IPS-NIHi7 (cell line): ENCODE results near the gene TMPRSS3.
A peak's percentile ranks its signal among the peaks of the same experiment; 100 is the strongest.

Experiments
- DNase-seq: peaks from one replicate; pipeline ENCODE4 v3.0.0; 2012; ENCODE audit warnings: mixed read lengths; ENCODE audit errors: extremely low spot score

TMPRSS3 gene

DNA sequence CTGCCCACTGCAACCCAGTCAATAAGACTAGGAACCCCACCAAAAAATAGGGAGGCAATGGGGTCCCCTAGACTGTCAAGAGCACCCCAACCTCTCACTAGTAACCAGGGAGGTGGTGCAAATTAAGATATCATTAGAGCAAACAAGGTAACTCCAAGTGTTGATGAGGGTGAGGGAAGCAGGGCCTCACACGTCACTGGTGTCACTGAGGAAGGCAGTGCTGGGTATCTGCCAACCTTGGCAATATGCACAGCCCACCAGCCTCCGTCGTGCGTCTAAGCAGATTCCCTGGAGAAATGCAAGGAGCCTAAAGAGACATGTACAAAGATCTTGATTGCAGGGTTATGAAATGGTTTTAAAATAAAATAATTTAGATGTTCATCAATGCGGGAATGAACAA is 11.6 kb upstream of the TMPRSS3 start:
- DNase-seq = no peak

DNA sequence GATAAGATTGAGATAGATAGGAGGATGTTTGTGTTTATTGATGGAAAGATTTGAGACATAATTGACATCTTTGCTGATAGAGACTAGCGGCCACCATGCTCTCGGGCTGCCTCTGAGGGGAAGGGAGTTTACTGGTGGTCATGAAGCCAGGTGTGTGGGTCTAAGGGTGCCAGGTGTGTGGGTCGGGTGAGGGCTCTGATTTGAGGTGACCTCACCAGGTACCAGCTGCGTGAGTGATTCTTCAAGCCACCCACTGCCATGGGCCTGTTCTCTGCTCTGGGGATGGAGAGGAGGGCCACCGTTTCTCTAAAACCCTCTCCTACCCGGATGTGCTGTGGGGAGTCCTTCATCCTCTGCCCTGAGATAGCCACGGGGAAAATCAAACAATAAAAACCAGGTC is 11.0 kb upstream of the TMPRSS3 start:
- DNase-seq = no peak

DNA sequence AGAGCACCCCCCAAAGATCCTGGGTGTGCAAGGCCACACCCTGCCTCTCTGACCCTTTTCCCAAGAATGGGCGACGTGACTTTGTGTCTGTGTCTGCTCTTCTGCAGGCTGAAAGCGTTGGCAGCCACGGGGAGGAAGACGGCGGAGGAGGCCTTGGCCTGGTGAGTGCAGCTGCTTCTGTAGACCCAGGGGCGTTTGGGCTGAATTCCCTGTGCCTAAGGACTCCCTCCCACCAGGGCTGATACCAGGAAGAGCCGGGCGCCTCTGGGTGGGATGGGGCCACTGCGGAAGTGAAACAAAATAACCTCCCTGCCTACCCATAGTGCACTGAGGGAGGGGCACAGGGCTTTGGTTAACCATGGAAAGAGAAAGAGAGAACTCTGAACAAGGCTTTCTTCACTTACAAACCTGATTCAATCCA is 10.4 kb upstream of the TMPRSS3 start:
- no peak for DNase-seq

DNA sequence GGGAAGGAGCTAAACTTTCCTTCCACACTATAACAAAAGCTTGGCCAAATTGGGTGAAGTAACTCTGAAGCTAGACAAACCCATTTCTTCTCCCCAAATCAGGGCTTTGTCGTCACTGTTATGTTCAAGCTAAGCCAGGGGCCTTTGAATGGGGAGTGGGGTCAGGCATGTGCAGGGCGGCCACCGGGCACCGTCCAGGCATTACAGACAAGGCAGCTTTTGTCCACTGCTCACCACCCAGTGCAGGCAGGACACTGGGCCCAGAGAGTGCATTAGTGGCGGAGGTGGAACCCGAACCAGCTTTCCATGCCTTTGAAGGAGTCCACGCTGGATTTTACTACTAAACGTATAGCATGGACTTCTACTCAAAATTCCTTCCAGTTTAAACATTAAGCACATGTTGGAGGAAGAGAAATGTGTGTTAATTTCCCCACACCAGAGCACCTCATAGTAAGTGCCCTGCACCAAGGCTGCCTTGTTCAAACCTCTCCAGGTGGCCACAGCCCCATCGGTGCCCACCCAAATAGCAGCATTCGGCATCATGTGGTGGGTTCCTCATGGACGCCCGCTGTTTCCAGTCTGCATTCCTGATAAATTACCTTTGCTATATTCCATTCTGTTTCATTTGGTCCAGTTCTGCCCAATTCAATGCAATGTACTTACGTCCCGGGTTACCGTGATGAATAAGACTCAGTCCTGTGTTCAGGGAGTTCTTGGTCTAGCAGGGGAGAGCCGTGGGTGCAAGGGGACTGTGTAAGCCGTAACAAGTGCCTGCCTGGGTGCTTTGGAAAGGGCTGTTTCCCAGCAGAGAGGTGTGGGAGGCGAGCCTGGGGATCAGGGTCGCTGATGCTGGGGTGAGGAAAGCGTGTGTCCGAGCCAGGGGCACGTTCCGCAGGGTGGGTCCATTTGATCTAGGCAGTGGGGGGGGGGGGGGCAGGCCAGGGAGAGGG is 9.5 kb upstream of the TMPRSS3 start:
- no peak for DNase-seq

DNA sequence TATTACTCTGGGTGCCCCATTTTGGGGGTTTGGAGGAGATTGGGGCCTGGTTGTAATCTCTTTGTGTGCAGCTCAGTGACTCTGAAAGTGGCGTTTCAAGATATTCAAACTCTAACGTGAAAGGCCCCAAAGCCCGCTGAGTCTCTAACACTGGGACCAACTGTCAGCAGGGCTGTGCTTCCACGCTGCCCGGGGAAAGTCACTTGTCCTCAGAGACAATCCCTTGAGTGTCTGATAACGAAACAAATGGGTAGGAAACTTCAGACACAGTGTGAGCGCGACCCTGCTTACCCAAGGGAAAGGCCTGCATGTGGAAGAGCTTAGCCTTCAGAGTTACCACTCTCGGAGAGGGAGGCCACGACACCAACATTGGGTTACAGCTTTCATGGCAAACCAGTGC is 8.7 kb upstream of the TMPRSS3 start:
- no peak for DNase-seq

DNA sequence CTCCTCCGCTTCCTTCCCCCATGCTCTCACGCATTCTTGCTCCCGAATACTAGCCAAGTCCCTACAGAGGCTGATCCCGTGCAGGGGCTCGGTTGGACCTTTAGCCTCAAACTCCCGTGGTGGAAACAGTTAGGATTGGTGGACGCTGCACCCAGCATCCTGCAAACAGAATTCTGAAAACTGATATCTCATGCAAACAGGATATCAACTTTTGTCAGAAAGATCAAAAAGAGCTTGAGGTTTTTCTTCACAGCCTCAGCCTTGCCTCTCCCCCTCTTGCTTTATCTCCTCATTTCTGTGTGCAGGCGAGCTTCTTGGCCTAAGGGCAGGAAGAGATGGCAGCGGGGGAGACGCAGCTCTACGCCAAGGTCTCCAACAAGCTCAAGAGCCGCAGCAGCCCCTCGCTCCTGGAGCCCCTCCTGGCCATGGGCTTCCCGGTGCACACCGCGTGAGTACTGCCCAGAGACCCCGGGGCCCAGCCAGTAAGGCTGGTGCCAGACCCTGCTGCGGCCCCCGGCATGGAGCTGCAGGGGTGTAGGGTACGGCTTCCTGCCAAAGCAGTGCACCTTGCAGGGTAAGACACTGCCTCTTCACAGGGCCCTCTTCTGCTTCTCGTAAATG is 7.9 kb upstream of the TMPRSS3 start, which contains the start of gene UBASH3A:
UBASH3A (plus strand) TSS at position 292 of the 621 bp plus-strand sequence; CDS start at position 336, 44 bp downstream.
- DNase-seq = no peak

DNA sequence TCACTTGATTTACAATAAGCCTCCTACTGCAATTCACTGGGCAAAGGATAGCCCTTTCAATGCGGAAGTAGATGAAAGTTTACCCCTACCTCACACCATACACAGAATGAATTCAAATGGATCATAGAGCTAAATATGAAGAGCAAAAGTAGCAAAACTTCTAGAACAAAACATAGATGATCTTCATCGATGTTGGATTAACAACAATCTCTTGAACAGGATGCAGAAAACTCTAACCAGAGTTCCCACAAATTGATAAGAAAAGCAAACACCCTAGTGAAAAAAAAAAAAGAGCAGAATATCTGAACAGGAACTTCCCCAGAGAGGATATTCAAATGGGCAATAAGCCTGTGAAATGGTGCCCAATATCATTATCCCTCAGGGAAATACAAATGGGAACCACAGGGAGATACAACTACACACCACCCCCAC is 6.0 kb upstream of the TMPRSS3 start:
- DNase-seq = no peak

DNA sequence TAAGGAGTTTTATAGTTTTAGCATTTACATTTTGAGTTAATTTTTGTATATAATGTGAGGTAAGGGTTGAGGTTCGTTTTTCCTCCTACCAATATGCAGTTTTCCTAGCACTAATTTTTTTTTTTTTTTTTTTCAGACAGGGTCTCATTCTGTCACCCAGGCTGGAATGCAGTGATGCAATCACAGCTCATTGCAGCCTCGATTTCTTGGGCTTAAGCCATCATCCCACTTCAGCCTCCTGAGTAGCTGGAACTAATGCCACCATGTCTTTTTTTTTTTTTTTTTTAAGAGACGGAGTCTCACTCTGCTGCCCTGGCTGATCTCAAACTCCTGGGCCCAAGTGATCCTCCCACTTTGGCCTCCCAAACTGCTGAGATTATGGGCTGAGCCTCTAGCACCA is 5.3 kb upstream of the TMPRSS3 start:
- DNase-seq = no peak

DNA sequence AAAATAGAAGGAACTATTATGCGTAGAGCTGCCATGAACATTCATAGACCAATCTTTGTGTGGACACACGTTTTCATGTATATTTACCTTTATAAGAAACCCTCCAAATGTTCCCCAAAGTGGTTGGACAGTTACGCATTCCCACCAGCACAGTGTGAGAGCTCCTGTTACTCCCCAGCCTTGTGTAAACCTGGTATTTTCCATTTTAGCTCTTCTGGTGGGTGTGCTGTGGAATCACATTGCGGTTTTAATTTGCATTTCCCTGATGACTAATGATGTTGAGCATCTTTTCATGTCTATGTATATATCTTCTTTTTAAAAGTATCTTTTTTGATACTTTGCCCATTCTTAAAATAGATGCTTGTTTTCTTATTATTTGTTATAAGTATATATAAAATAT is 4.7 kb upstream of the TMPRSS3 start:
- DNase-seq = no peak

DNA sequence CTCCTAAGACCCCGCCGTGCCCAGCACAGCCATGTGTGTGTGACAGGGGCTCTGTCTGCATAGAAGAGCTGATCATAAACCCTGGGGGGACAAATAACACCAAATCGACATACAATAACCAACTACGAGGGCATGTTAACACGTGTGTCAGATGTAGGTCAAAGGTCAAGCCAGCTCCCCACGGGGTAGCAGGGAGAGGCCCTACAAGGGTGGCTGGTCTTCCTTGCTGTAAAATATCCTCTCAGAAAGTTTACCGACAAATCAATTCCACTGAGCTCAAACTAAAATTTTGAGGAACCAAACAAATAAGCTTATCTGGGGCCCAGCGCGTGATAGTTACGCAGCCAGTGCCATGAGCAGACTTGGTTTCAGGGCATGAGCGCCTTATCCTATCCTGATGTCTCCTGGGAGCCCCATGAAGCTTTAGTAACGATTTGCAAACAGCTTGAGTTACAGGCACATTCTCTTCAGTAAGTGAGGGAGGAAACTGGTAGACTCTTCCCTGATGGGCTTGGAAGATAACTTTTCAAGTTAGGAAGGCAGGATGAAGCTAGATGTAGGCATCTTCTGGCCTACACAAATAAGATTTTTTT is 2.7 kb upstream of the TMPRSS3 start:
- no peak for DNase-seq

DNA sequence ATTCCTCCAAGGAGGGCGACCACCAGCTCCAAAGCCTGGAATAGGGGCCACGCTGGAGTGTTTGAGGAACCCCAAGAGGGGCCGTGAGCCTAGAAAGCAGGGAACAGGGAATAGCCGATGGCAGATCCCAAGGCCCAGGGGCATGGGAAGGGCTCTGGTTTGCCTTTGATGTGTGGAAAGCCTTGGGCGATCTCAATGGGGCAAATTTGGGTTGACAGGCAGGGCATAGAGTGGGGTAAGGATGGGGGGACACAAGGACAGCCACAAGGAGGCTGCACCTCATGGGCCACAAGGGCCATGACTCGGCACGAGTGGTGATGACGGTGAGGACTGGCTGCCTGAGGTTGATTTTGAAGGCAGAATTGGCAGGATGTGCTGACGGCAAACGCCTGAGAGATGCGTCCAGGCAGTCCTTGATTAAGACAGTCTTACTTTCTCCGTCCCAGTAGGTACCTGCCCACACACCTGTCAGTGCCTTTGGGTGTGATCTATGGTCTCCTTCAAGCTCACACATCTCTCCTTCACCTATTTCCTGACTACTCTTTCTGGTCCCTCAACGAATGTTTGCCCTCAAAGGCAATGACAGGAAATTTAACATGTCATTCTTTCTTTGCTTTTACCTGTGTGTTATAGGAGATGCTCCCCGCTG is 2.0 kb upstream of the TMPRSS3 start:
- no peak for DNase-seq

DNA sequence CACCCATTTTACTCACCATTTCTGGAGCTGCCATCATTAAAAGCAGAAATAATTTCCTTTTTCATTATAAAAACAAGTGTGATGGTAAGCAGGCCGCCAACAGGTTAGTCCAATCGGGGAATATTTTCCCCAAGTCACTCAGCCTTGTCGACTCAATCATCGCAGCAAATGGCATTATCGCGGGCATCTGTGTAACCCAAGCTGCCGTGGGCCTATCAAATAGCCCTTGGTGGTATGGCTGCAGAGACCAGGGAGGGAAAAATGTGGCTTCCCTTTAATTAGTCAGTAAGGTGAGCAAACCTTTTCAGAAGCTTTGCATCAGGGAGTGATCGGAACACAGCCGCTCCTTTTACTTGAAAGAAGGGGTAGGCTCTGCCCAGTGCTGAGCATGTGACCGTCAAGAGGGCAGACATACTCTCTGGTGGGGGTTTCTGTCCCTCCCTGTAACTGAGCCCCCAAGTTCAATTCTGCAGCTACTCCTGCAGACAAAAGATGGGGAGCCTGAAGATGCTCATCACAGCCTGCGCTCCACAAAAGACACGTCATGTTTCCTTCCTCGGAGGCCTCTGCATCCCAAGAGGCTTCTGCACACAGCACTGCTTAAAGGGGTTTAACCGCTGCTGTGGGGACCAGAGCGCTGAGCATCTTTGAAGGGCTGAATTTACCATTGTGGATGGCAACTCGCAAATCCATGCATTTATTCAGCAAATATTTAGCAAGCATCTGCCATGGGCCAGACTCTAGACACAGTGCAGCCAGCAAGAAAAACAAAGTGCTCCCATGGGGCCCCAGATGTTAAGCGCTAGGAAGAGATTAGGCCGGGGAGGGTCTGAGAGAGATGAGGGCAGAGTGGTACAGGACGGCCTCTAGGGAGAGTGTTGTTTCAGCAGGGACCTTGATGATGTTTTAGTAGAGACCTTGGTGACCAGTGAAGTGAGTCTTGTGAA is 1.2 kb upstream of the TMPRSS3 start:
- DNase-seq = no peak

DNA sequence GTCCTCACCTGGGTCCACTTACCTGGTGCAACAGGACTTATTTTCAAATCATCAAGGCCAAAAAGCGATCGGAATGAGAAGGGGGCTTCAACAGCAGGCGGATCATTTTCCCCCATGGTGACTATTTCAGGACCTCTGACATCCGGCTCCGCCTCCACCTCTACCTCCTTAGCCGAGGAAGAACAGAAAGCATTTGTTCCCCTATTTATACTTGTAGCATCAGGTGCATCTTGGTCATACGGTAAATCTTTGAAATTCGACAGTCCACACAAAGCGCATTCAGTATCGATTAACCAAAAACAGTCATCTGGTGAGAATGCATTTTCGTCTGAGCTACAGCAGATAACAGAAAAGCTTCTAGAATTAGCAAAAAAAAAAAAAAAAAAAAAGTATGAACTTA is 550 bp downstream of the TMPRSS3 start:
- no peak for DNase-seq

DNA sequence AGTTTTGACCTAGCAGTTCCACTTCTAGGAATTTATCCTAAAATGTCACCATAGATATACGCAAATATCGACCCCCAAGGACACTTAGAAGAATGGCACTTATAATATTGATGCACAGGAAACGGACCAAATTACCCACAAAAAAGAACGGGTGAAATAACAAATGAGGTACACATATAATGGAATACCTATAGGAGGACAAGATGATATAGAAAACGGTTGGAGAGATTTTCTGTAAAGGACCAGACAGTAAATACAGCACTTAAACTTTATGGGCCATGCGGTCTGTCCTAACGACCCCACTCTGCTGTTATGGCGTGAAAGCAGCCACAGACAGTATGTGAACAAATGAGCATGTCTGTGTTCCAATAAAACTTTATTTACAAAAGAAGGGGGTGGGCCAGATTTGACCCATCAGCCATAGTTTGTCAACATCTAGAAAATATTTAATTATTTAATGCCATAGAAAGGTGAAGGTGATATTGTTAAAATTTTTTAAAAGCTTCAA is 2.4 kb downstream of the TMPRSS3 start:
- no peak for DNase-seq

DNA sequence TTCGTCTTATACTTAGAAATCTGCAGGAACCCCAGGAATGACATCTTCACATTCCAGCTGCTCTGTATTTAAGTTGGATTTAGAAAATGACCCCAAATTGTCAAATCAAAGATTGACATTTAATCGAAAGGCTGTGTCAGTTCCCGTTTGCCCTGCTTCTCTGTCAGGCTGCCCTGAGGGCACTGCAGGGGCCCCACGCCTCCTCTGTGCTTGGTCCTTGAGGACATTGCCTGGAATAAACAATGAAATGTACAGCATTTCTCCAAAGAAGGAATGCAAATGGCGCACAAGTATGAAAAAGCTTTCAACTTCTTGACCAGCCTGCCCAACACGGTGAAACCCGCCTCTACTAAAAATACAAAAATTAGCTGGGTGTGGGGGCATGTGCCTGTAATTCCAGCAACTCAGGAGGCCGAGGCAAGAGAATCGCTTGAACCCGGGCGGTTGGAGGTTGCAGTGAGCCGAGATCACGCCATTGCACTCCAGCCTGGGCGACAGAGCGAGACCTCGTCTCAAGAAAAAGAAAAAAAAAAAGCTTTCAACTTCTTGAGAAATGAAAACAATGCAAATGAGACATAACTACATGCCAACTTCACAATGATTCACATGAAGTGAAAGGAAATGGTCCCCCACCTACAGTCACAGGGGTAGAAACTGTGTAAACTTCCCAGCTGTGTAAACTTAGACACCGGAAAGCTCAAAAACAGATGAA is 3.0 kb downstream of the TMPRSS3 start:
- DNase-seq = no peak

DNA sequence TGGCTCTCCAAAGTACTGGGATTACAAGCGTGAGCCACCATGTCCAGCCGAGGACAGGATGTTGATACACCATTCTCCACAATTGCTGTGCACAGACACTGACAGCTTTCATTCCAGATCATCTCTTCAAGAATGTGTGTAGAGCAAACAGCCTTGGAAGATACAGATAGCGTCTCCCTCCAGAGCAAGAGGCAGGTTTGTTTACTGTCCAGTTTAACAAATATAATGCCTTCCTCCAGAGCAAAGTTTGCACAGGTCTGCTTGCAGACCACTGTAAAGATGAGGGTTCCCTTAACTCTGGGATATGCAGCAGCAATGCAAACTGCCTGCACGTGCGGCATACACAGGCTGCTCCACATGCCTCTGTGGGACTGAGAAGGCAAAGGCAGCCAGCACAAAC is 4.6 kb downstream of the TMPRSS3 start:
- DNase-seq = no peak

DNA sequence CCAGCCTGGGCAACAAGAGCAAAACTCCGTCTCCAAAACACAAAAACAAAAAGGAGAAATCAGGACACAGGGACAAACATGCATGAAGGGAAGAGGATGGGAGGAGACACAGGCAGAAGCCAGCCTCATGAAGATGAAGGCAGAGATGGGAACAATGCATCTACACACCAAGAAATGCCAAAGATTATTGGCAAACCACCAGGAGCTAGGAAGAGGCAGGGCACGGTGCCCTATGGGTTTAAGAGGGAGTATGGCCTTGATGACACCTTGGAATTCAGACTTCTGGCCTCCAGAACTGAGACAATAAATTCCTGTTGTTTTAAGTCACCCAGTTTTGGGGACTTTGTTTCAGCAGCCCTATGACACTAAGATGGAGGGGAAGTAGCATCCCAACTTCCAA is 5.2 kb downstream of the TMPRSS3 start:
- DNase-seq = no peak

DNA sequence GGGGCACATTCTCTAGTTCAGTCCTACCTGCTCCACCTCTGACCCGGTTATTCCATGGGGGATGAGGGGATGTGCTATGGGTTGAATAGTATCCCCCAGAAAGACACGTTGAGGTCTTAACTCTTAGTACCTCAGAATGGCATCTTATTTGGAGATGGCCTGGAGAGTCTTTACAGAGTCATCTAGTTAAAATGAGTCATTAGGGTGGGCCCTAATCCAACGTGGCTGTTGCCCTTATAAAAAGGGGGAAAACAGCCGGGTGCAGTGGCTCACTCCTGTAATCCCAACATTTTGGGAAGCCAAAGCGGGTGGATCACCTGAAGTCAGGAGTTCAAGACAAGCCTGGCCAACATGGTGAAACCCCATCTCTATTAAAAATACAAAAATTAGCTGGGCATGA is 5.7 kb downstream of the TMPRSS3 start:
- no peak for DNase-seq

DNA sequence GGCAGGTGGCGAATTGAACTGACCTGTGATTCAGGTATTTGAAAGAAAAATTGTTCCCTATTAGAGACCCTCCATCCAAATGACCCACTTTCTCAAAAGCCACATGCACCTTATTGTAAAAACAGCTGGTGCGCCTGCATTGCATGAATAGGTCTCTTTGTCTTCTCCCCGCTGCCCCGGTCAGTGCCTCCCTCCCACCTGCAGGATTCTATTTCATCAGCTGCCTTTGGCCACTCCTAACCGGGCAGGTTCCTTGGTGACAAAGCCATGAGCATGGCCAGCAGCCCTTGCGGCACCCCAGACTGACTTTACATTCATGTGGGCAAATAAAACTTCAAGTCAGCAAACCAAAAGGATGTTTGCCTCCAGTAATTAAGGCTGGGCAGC is 6.4 kb downstream of the TMPRSS3 start:
- peak; percentile 42 for DNase-seq

DNA sequence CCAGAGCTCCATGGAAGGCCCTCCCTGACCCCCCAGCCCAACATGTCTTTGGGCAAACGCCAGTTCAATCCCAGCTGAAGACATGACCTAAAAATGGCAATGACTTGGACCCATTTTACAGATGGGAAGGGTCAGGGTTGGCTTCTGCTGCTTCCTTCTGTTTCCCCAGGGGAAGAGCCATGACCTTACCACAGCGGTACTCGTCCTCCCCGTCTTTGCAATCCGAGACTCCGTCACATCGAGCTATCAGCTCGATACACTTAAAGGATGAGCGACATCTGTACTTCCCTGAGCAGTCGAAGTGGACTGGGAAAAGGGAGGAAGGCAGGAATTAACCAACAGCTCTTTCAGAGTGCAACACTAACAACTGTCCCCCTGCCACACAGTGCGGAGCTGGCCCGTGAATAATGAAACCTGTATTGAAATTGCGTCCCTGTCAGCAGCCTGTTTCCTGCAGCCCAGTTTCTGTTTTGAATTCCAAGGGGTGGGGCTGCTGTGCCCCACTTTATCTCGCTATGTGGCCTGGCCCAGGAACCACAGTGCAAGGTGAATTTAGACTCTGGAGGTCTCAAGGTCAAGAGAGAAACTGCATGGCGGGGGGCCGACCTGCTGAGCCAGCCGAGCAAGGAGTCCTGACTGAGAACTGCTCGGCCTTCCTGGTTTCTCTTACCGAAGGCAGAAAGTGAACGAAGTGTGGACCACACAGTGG is 7.0 kb downstream of the TMPRSS3 start:
- no peak for DNase-seq
